ENCODE measurements around the gene NR3C2.

- TF ChIP-seq ZNF274 (IDR thresholded peaks at IDR 0.05; ENCODE audit: insufficient read depth, insufficient read length) (no peak), POLR2A (IDR thresholded peaks at IDR 0.05; ENCODE audit: low read depth, low read length) (no peak)
These were observed 400.4 kb downstream of the NR3C2 start for GRCh38 chr4:148041606-148042329.
